CD4-positive, alpha-beta memory T cell (primary cell): ENCODE data around the gene ZNF837. TPM values are rescaled to one million over a fixed set of nuclear protein-coding genes. Genes with fewer than 3 reads are reported as not detected.

ENCODE experiments used
- CTCF ChIA-PET: fragments of 350-600 bp; sonication (Branson Sonifier 250); formaldehyde crosslinking; loops from one replicate; lab custom pipeline; 2021; ENCODE audit warnings: inconsistent platforms; ENCODE audit not compliant: partially characterized antibody; lab: Charles Lee
- POLR2A ChIA-PET: fragments of 350-600 bp; sonication (Branson Sonifier 250); formaldehyde crosslinking; loops from one replicate; lab custom pipeline; 2021; ENCODE audit not compliant: partially characterized antibody; lab: Charles Lee
- DNase-seq, 5 donors: peaks; one replicate each; pipeline versions ENCODE4 v3.0.0 to v3.0.0-alpha.2; 2020 to 2022; ENCODE audit warnings: mixed read lengths in 1 of 5
- H3K27ac ChIP-seq: one replicate; pipeline ENCODE4 v1.7.0; 2013; ENCODE audit warnings: low read depth, low read length
- H3K27me3 ChIP-seq: 2 replicates; pipeline ENCODE4 v1.7.0; 2013; ENCODE audit warnings: mild to moderate bottlenecking, low read length, moderate library complexity; ENCODE audit not compliant: insufficient read depth
- H3K36me3 ChIP-seq: 2 replicates; pipeline ENCODE4 v1.7.0; 2013; ENCODE audit warnings: mild to moderate bottlenecking, low read length, moderate library complexity; ENCODE audit not compliant: insufficient read depth
- H3K4me1 ChIP-seq: 2 replicates; pipeline ENCODE4 v1.7.0; 2013; ENCODE audit warnings: mild to moderate bottlenecking, low read length, moderate library complexity; ENCODE audit not compliant: insufficient read depth
- H3K4me3 ChIP-seq, 2 donors: one replicate each; pipeline ENCODE4 v1.7.0; 2013; ENCODE audit warnings: low read length in 2 of 2, mild to moderate bottlenecking in 1 of 2
- H3K9me3 ChIP-seq, 2 donors: one replicate each; pipeline ENCODE4 v1.7.0; 2013; ENCODE audit warnings: low read length in 2 of 2, control low read depth in 1 of 2; ENCODE audit not compliant: control insufficient read depth in 1 of 2
- H3K27ac Mint-ChIP-seq, 7 donors: one replicate each; pipeline ENCODE4 v1.8.0; 2020 to 2021; ENCODE audit warnings: mixed read lengths in 7 of 7, mild to moderate bottlenecking in 6 of 7, inconsistent platforms in 3 of 7, moderate library complexity in 3 of 7
- H3K27me3 Mint-ChIP-seq, 2 donors: one replicate each; pipeline ENCODE4 v1.8.0; 2020 to 2021; ENCODE audit warnings: mixed read lengths in 2 of 2
- H3K36me3 Mint-ChIP-seq, 2 donors: one replicate each; pipeline ENCODE4 v1.8.0; 2020 to 2021; ENCODE audit warnings: mixed read lengths in 2 of 2, inconsistent platforms in 1 of 2, mild to moderate bottlenecking in 1 of 2
- H3K4me1 Mint-ChIP-seq, 4 donors: one replicate each; pipeline ENCODE4 v1.8.0; 2020 to 2021; ENCODE audit warnings: mixed read lengths in 4 of 4, mild to moderate bottlenecking in 1 of 4
- H3K4me3 Mint-ChIP-seq, 8 donors: one replicate each; pipeline ENCODE4 v1.8.0; 2020 to 2021; ENCODE audit warnings: mixed read lengths in 8 of 8, mild to moderate bottlenecking in 7 of 8, moderate library complexity in 6 of 8, inconsistent platforms in 3 of 8
- H3K9me3 Mint-ChIP-seq, 8 donors: one replicate each; pipeline ENCODE4 v1.8.0; 2020 to 2021; ENCODE audit warnings: mixed read lengths in 8 of 8, mild to moderate bottlenecking in 5 of 8, inconsistent platforms in 3 of 8, moderate library complexity in 1 of 8
- intact Hi-C: fragments of 100-400 bp; cut with micrococcal nuclease; formaldehyde crosslinking; loops from one replicate; pipeline ENCODE4 v1.15.1; 2023
- polyA plus RNA-seq, 2 donors: library from polyadenylated mRNA; unstranded; fragments of 300-500 nt; fragmentation: Illumina TruSeq; gene quantifications; one replicate each; pipeline ENCODE4 v1.2.3, GENCODE V29; 2021
- total RNA-seq, 2 experiments: library from RNA; stranded (reverse); gene quantifications; one replicate each; pipeline ENCODE4 v1.2.3, GENCODE V29; 2021

The ZNF837 gene
- total and polyA plus RNA-seq, 4 experiments from 2014 or later, result 3.4 to 4.6 (median 3.6) TPM

DNA sequence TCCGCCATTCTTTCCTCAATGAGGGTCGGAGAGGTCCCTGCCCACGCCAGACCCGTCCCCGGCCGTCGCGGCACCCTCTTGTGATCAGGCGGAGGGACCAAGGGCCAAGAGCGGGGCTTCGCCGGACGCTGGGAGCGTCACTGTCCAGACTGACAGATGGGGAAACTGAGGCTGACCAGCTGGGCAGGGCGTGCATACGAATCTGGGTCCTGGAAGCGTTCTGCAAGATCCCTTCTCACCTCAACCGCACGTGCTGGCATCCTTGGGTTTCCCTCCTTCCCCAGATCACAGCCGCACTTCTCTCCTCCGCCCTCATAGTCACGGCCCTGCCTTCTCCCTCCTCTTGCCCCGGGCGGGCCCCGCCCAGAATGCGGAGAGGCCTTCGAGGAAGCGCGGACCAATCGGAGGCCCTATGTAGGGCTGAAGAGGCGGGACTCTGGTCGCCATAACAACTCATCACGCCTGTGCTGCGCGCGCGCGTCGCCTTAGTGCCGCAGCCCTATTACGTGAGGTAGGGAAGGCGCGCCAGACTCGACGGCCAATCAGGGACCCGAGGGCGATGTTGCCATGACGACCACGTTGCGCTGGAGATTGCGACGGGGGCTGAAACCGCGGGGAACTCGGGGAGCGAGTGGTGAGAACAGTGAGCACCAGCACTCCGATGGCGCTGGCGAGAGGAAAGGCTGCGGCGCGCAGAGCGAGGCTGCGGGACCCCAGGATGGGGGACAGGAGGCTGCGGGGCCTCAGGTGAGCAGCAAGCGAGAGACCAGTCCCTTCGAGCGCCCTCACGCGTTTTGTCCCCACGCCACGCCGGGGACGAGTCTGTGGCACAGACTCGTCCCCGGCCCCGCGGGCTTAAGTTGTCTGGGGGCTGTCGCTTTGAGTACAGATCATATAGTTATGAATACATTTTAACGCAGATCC lies 20.3 kb upstream of the ZNF837 start:
- peak overlapping the region; percentile 74 for H3K27ac ChIP-seq
- DNase-seq, result peak; percentile 98 to 100 (median 99)
- H3K36me3 ChIP-seq, result no peaks in the 10 kb centered on the region
- H3K27me3 ChIP-seq, result peaks cover 8% of the 10 kb centered on the region
- POLR2A ChIA-PET, result interaction anchor here (0.9 to 2.0 kb wide), 6 partner anchors 7 to 56 kb away, joined by 3 to 7 read pairs (median 4); partner anchors contain the start of genes ZNF132 and ZNF584
- Mint-ChIP-seq H3K9me3 (peaks cover 0 to 4% (median 0%) of the 10 kb centered on the region in 8 donors), H3K27me3 (peaks cover 6 to 9% of the 10 kb centered on the region in 2 donors), H3K27ac (peak overlapping the region; percentile 89 to 99 (median 97)), H3K36me3 (peaks cover 0 to 3% of the 10 kb centered on the region in 2 donors), H3K4me3 (peak overlapping the region; percentile 87 to 97 (median 91)), H3K4me1 (peaks cover 5 to 20% (median 10%) of the 10 kb centered on the region in 4 donors)
- H3K4me3 ChIP-seq, result peak overlapping the region; percentile 57 to 59
- no peaks in the 10 kb centered on the region for H3K9me3 ChIP-seq
- H3K4me1 ChIP-seq, result peaks cover 20% of the 10 kb centered on the region
- CTCF ChIA-PET, result no interaction called here
- intact Hi-C loops, result loop anchor here (1.0 to 2.0 kb wide), 11 partner anchors 14 to 218 kb away; partner anchors contain the start of genes ERVK3-1, MZF1, RPS5 and ZNF132

DNA sequence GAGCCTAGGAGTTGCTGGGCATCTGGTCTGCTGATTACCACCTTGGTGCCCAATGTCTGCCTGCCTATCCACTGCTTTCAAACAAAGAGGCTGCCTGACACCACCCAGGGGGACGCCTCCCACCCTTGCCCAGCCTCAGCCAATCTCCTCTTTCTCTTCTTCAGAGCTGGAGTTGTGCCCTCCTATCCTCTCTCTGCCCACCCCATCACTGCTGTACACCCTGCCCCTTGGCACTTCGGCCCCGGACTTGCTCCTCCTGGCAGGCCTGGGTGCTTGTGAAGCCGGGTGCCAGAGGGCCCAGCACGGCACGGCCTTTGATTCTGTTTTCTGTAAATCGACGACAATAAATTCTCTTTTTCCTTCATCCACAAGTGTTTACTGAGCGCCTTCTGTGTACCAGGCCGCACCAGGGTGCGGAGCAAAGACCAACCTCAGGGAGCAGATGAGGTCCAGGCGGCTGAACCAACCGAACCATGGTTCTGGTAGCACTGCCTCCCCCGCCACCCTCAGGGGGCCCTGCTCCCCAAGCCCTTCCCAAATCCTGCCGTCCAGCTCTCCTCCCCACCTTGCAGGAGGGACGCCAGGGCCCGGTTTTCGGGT lies 19.6 kb upstream of the ZNF837 start:
- H3K9me3 Mint-ChIP-seq, result peaks cover 0 to 5% (median 0%) of the 10 kb centered on the region in 8 donors
- DNase-seq, result no peak
- H3K27ac Mint-ChIP-seq, result peak overlapping the region in 3 of 7 donors; percentile 89 to 99 (median 97)
- Histone ChIP-seq H3K4me3 (peak overlapping the region; percentile 57 to 59), H3K27ac (peak overlapping the region; percentile 74), H3K27me3 (peaks cover 11% of the 10 kb centered on the region), H3K9me3 (no peaks in the 10 kb centered on the region), H3K36me3 (no peaks in the 10 kb centered on the region), H3K4me1 (peaks cover 24% of the 10 kb centered on the region)
- H3K4me1 Mint-ChIP-seq, result peaks cover 5 to 20% (median 10%) of the 10 kb centered on the region in 4 donors
- H3K27me3 Mint-ChIP-seq, result peaks cover 7 to 9% of the 10 kb centered on the region in 2 donors
- POLR2A ChIA-PET, result interaction anchor here (0.9 to 2.0 kb wide), 6 partner anchors 8 to 55 kb away, joined by 3 to 7 read pairs (median 4); partner anchors contain the start of genes ZNF132 and ZNF584
- CTCF ChIA-PET, result no interaction called here
- peaks cover 0 to 3% of the 10 kb centered on the region in 2 donors for H3K36me3 Mint-ChIP-seq
- H3K4me3 Mint-ChIP-seq, result peak overlapping the region; percentile 87 to 97 (median 91)
- intact Hi-C loops, result loop anchor here (2.0 kb wide), 2 partner anchors 74 to 218 kb away; partner anchors contain the start of genes ZNF274 and ZSCAN22

DNA sequence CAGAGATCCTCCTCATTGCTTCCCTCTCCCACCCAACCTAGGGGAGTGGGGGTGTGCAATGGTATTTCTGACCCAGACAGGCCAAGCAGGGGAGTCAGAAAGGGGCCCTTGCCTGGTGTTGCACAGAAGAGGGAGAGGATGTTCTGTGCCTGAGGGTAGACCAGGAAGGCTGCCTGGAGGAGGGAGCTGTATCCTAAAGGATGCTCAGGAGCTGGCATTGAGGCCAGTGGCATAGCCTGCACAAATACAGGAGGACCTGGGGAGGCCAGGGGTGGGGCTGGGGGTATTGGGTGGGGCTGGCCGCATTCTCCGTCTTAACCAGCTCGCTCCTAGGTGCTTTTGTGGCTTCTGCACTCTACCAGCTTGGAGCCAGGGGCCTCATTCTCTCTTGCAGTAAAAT lies 19.1 kb upstream of the ZNF837 start:
- H3K27me3 ChIP-seq, result peaks cover 11% of the 10 kb centered on the region
- Mint-ChIP-seq H3K36me3 (peaks cover 2 to 4% of the 10 kb centered on the region in 2 donors), H3K4me3 (peak overlapping the region in 3 of 8 donors; percentile 52 to 66 (median 57)), H3K27me3 (peaks cover 7 to 9% of the 10 kb centered on the region in 2 donors), H3K4me1 (peaks cover 5 to 20% (median 10%) of the 10 kb centered on the region in 4 donors), H3K27ac (peak overlapping the region in 5 of 7 donors; percentile 10 to 71 (median 42)), H3K9me3 (peaks cover 0 to 5% (median 0%) of the 10 kb centered on the region in 8 donors)
- ChIA-PET POLR2A (interaction anchor here (0.9 to 2.0 kb wide), 6 partner anchors 9 to 55 kb away, joined by 3 to 7 read pairs (median 4); partner anchors contain the start of genes ZNF132 and ZNF584), CTCF (no interaction called here)
- no peak overlapping the region for H3K4me3 ChIP-seq
- peaks cover 3% of the 10 kb centered on the region for H3K36me3 ChIP-seq
- intact Hi-C loops, result loop anchor here (2.0 kb wide), 2 partner anchors 73 to 217 kb away; partner anchors contain the start of genes ZNF274 and ZSCAN22
- DNase-seq, result no peak
- H3K4me1 ChIP-seq, result peaks cover 24% of the 10 kb centered on the region
- no peak overlapping the region for H3K27ac ChIP-seq
- H3K9me3 ChIP-seq, result no peaks in the 10 kb centered on the region

DNA sequence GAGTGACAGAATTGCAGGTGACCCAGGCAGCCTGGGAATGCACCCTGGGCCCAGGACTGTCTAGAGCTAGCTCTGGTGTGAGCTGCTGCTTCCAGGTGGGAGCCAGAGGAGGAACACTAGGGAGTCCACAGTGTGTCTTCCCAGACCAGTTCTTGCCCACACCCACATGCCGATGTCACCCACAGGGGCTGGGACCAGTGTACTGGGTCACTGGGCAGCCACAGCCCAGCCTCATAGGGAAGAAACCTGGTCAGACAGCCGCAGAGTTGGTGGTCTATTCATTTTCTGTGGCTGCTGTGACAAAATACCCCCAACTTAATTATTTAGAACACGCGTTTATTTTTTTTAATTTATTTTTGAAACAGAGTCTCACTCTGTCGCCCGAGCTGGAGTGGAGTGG lies 17.7 kb upstream of the ZNF837 start:
- no peak for DNase-seq
- peaks cover 17% of the 10 kb centered on the region for H3K36me3 ChIP-seq
- POLR2A ChIA-PET, result no interaction called here
- peaks cover 7 to 9% of the 10 kb centered on the region in 2 donors for H3K27me3 Mint-ChIP-seq
- H3K27ac Mint-ChIP-seq, result no peak overlapping the region
- no peak overlapping the region for H3K27ac ChIP-seq
- H3K4me3 ChIP-seq, result no peak overlapping the region
- peaks cover 11% of the 10 kb centered on the region for H3K27me3 ChIP-seq
- intact Hi-C loops, result no loop called here
- H3K4me1 ChIP-seq, result peaks cover 24% of the 10 kb centered on the region
- H3K36me3 Mint-ChIP-seq, result peaks cover 14 to 18% of the 10 kb centered on the region in 2 donors
- H3K9me3 Mint-ChIP-seq, result peaks cover 0 to 5% (median 0%) of the 10 kb centered on the region in 8 donors
- CTCF ChIA-PET, result no interaction called here
- H3K4me3 Mint-ChIP-seq, result no peak overlapping the region
- H3K4me1 Mint-ChIP-seq, result peaks cover 6 to 23% (median 12%) of the 10 kb centered on the region in 4 donors
- no peaks in the 10 kb centered on the region for H3K9me3 ChIP-seq

DNA sequence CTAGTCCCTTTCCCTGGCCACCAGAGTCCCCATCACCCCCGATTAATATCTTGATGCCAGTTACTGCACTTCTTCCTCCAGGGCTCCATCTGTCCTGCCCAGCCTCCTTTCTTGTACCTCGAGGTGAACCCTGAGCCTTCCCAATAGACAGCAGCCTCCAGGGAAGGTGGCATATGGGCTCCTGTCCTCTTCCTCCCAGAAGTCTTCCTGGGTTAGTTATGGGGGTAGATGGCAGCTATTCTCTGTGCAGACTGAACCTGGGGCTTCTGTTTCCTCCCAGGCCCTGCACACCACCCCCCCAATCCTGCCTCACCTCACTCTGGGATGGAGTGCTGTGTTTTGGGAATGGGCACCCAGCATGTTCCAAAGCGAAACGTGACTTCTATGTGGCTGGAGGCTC lies 17.3 kb upstream of the ZNF837 start:
- no peak overlapping the region for H3K27ac ChIP-seq
- DNase-seq, result no peak
- peaks cover 22% of the 10 kb centered on the region for H3K36me3 ChIP-seq
- peaks cover 11% of the 10 kb centered on the region for H3K27me3 ChIP-seq
- no peak overlapping the region for H3K4me3 ChIP-seq
- POLR2A ChIA-PET, result no interaction called here
- peak overlapping the region in 2 of 7 donors; percentile 10 to 24 for H3K27ac Mint-ChIP-seq
- intact Hi-C loops, result no loop called here
- H3K4me1 Mint-ChIP-seq, result peaks cover 6 to 27% (median 12%) of the 10 kb centered on the region in 4 donors
- H3K36me3 Mint-ChIP-seq, result peaks cover 18 to 23% of the 10 kb centered on the region in 2 donors
- H3K4me1 ChIP-seq, result peaks cover 24% of the 10 kb centered on the region
- peaks cover 7 to 9% of the 10 kb centered on the region in 2 donors for H3K27me3 Mint-ChIP-seq
- peaks cover 0 to 5% (median 0%) of the 10 kb centered on the region in 8 donors for H3K9me3 Mint-ChIP-seq
- no peak overlapping the region for H3K4me3 Mint-ChIP-seq
- H3K9me3 ChIP-seq, result no peaks in the 10 kb centered on the region
- CTCF ChIA-PET, result no interaction called here

DNA sequence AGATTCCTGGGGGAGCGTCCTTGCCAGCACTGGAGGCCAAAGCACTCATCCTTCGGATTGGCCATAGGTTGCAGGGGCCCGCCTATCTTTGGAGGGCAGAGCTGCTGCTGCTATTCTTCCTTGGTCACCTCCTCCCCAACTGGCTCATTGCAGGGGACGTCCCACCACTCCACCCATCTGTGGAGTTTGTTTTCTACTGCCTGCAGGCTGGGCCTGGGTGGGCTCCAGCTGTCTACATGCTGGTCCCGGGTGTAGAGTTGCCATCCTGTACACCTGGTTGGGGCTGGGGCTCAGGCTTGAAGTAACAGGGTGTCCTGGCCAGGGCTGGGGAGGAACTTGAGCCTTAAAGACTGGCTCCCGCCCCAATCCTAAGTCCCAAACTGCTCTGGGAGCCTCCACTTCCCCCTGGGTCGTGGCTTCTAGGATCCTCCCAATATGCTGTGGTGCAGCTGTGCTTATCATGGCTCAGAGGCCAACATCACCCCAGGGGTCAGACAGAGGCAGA lies 16.8 kb upstream of the ZNF837 start:
- no peak overlapping the region for H3K4me3 Mint-ChIP-seq
- ChIA-PET CTCF (no interaction called here), POLR2A (no interaction called here)
- Histone ChIP-seq H3K4me3 (no peak overlapping the region), H3K36me3 (peaks cover 27% of the 10 kb centered on the region), H3K27ac (no peak overlapping the region), H3K27me3 (peaks cover 11% of the 10 kb centered on the region), H3K9me3 (no peaks in the 10 kb centered on the region), H3K4me1 (peaks cover 21% of the 10 kb centered on the region)
- peak overlapping the region in 2 of 7 donors; percentile 10 to 24 for H3K27ac Mint-ChIP-seq
- H3K9me3 Mint-ChIP-seq, result peaks cover 0 to 5% (median 0%) of the 10 kb centered on the region in 8 donors
- H3K27me3 Mint-ChIP-seq, result peaks cover 7 to 9% of the 10 kb centered on the region in 2 donors
- intact Hi-C loops, result no loop called here
- peaks cover 8 to 32% (median 15%) of the 10 kb centered on the region in 4 donors for H3K4me1 Mint-ChIP-seq
- peaks cover 22 to 26% of the 10 kb centered on the region in 2 donors for H3K36me3 Mint-ChIP-seq
- no peak for DNase-seq
